Vagina (tissue), 2 donors: ENCODE measurements around the gene PNKD.

Experiments used
- CTCF ChIP-seq, 3 experiments: fragments of 450-650 bp in 2 of 3; fragments of 200-600 bp in 1 of 3; sonication (generic) in 1 of 3; IDR thresholded peaks; one replicate each; pipeline ENCODE4 v1.5.1; 2017 to 2019; ENCODE audit warnings: antibody characterized with exemption in 3 of 3, mild to moderate bottlenecking in 2 of 3, moderate library complexity in 2 of 3
- POLR2A ChIP-seq, 2 donors: fragments of 450-650 bp; IDR thresholded peaks; one replicate each; pipeline ENCODE4 v1.6.1; 2017; ENCODE audit warnings: antibody characterized with exemption in 2 of 2, mild to moderate bottlenecking in 2 of 2, moderate library complexity in 2 of 2
- POLR2AphosphoS5 ChIP-seq, 2 donors: sonication (generic); formaldehyde crosslinking; IDR thresholded peaks; one replicate each; pipeline ENCODE4 v1.9.0; 2017; ENCODE audit warnings: antibody characterized with exemption in 2 of 2, mild to moderate bottlenecking in 2 of 2, low read depth in 1 of 2; ENCODE audit not compliant: insufficient read depth in 1 of 2

- TF ChIP-seq CTCF (IDR thresholded peaks at IDR 0.05) = peak in 1 of 3 experiments; percentile 7
- no peak for TF ChIP-seq POLR2A (IDR thresholded peaks at IDR 0.05)
- TF ChIP-seq POLR2AphosphoS5 (IDR thresholded peaks at IDR 0.05; ENCODE audit: insufficient read depth in 1 of 2, low read depth in 1 of 2) = no peak
These were observed 98.4 kb downstream of the PNKD start for GRCh38 chr2:218368621-218369153.
